ENCODE data around the gene UBE4B.
A peak's percentile ranks its signal among the peaks of the same experiment; 100 is the strongest.
"Not testable (repeated sequence)": the region's sequence is repeated elsewhere in the genome, so short reads cannot be mapped to it uniquely, and the experiment has no call there.

Gene UBE4B

GRCh38 chr1:10032590-10033358, at the start of gene UBE4B:
UBE4B (plus strand) TSS chr1:10032958; CDS start chr1:10033671, 713 bp downstream.
- peaks cover 34% of the 10 kb centered on the region for H3K4me1 Mint-ChIP-seq
- H3K9me3 Mint-ChIP-seq: no peaks in the 10 kb centered on the region
- no peaks in the 10 kb centered on the region for H3K27me3 Mint-ChIP-seq
- peak; percentile 100 for ATAC-seq
- peak within 1 kb of the TSS; percentile 97 for H3K27ac Mint-ChIP-seq
- H3K36me3 Mint-ChIP-seq: no peaks in the 10 kb centered on the region
- peak within 1 kb of the TSS; percentile 99 for H3K4me3 Mint-ChIP-seq

- H3K36me3 Mint-ChIP-seq: peaks cover 21% of the 10 kb centered on the region
- H3K27ac Mint-ChIP-seq: no peak overlapping the region
- no peaks in the 10 kb centered on the region for H3K27me3 Mint-ChIP-seq
- ATAC-seq: no peak
- H3K4me3 Mint-ChIP-seq: no peak overlapping the region
- H3K4me1 Mint-ChIP-seq: no peaks in the 10 kb centered on the region
- no peaks in the 10 kb centered on the region for H3K9me3 Mint-ChIP-seq
These were observed 48.5 kb upstream of the UBE4B start for GRCh38 chr1:9984253-9984652.

DNA sequence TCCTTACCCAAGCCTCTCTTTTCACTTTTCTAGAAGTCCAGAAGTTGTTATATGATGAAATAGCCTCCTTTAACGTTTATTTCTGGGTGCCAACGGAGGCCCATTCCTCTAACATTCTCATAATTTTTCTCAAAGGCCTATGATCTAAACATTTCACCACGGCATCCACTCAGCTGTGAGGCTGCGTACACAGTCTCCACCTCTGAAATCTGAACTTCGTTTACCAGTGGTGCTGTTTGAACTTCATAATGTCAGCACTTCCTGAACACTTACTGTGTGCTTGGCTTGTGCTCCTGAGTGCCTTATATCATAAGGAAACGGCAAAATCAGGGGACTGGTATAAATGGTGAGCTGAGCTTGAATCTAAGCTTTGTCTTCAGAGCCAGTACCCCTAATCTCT, 47.8 kb upstream of the UBE4B start:
- Mint-ChIP-seq H3K27ac (no peak overlapping the region), H3K36me3 (peaks cover 21% of the 10 kb centered on the region), H3K4me3 (no peak overlapping the region), H3K4me1 (no peaks in the 10 kb centered on the region), H3K27me3 (no peaks in the 10 kb centered on the region), H3K9me3 (no peaks in the 10 kb centered on the region)
- ATAC-seq: no peak

DNA sequence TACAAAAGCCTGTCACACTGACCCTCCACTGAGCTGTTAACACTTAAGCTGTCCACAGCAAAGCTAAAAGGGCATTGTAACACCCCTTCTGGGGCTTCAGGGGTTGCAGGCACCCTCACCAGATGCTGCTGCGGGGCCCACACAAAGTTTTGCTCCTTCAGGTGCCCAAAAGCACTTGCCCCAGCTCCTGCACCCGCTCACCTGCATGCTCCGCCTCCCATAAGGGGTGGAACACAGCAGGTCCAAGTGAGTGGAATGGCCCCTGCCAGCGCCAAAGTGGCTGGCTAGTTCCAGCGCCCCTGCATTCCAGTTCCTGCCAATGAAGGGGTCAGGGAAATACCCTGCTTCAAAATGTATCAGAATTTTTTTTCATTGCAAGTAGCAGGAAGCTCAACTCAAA, 43.0 kb upstream of the UBE4B start:
- ATAC-seq: no peak
- Mint-ChIP-seq H3K27ac (no peak overlapping the region), H3K27me3 (no peaks in the 10 kb centered on the region), H3K9me3 (no peaks in the 10 kb centered on the region), H3K4me1 (no peaks in the 10 kb centered on the region), H3K4me3 (no peak overlapping the region), H3K36me3 (peaks cover 4% of the 10 kb centered on the region)

- Mint-ChIP-seq H3K27ac (no peak overlapping the region), H3K27me3 (no peaks in the 10 kb centered on the region), H3K36me3 (no peaks in the 10 kb centered on the region), H3K9me3 (no peaks in the 10 kb centered on the region), H3K4me1 (no peaks in the 10 kb centered on the region), H3K4me3 (no peak overlapping the region)
- ATAC-seq: no peak
These were observed 41.8 kb upstream of the UBE4B start for GRCh38 chr1:9990944-9991343.

- H3K4me3 Mint-ChIP-seq: no peak overlapping the region
- no peaks in the 10 kb centered on the region for H3K4me1 Mint-ChIP-seq
- no peak overlapping the region for H3K27ac Mint-ChIP-seq
These were observed 39.8 kb upstream of the UBE4B start for GRCh38 chr1:9992910-9993309.

GRCh38 chr1:9993561-9994075, 39.1 kb upstream of the UBE4B start:
- no peak overlapping the region for H3K4me3 Mint-ChIP-seq
- no peaks in the 10 kb centered on the region for H3K9me3 Mint-ChIP-seq
- H3K27me3 Mint-ChIP-seq: peaks cover 22% of the 10 kb centered on the region
- no peaks in the 10 kb centered on the region for H3K36me3 Mint-ChIP-seq
- H3K4me1 Mint-ChIP-seq: no peaks in the 10 kb centered on the region
- ATAC-seq: no peak
- no peak overlapping the region for H3K27ac Mint-ChIP-seq

More at GRCh38 chr1:9992910-9993309, 39.8 kb upstream of the UBE4B start:
- H3K9me3 Mint-ChIP-seq: no peaks in the 10 kb centered on the region
- no peak for ATAC-seq
- H3K36me3 Mint-ChIP-seq: no peaks in the 10 kb centered on the region
- peaks cover 15% of the 10 kb centered on the region for H3K27me3 Mint-ChIP-seq

GRCh38 chr1:9996624-9997582, 35.9 kb upstream of the UBE4B start, which contains the start of gene RBP7:
RBP7 (plus strand) TSS chr1:9997228; CDS start chr1:9997259, 31 bp downstream.
- Mint-ChIP-seq H3K4me1 (no peaks in the 10 kb centered on the region), H3K4me3 (peak within 1 kb of the TSS; percentile 77), H3K36me3 (no peaks in the 10 kb centered on the region), H3K27ac (no peak within 1 kb of the TSS), H3K27me3 (peaks cover 28% of the 10 kb centered on the region), H3K9me3 (no peaks in the 10 kb centered on the region)
- ATAC-seq: peak; percentile 27

GRCh38 chr1:10001016-10001665, 31.6 kb upstream of the UBE4B start:
- no peak overlapping the region for H3K4me3 Mint-ChIP-seq
- H3K4me1 Mint-ChIP-seq: no peaks in the 10 kb centered on the region
- no peak for ATAC-seq
- no peaks in the 10 kb centered on the region for H3K9me3 Mint-ChIP-seq
- H3K36me3 Mint-ChIP-seq: no peaks in the 10 kb centered on the region
- H3K27me3 Mint-ChIP-seq: peaks cover 52% of the 10 kb centered on the region
- no peak overlapping the region for H3K27ac Mint-ChIP-seq

DNA sequence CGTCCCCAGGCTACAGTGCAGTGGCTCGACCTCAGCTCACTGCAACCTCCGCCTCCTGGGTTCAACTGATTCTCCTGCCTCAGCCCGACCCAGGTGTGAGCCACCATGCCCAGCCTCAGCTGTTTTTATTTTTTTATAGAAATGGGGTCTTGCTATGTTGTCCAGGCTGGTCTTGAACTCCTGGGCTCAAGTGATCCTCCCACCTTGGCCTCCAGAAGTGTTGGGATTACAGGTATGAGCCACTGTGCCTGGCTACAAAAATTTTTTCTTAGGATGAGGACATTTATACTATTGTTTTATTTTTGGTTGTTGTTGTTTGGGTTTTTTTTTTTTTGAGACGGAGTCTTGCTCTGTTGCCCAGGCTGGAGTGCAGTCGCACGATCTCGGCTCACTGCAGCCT, 27.5 kb upstream of the UBE4B start:
- H3K36me3 Mint-ChIP-seq, H3K27ac Mint-ChIP-seq: not testable (repeated sequence)

DNA sequence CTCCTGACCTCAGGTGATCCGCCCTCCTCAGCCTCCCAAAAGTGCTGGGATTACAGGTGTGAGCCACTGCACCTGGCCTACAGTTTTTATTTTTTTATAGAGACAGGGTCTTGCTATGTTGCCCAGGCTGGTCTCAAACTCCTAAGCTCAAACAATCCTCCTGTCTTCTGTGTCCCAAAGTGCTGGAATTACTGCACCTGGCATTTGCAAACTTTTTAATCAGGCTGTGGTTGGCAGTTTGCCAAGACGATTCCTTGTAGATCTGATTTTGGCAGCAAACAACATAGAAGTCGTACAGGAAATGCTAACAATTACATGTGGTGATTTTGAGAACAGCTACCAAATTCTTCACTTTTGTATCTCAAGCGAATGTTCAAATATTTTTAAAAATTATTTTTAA, 25.6 kb upstream of the UBE4B start:
- Mint-ChIP-seq H3K27me3 (peaks cover 25% of the 10 kb centered on the region), H3K9me3 (no peaks in the 10 kb centered on the region), H3K36me3 (no peaks in the 10 kb centered on the region), H3K4me1 (no peaks in the 10 kb centered on the region), H3K4me3 (no peak overlapping the region), H3K27ac (no peak overlapping the region)
- no peak for ATAC-seq

More for the DNA sequence above, 27.5 kb upstream of the UBE4B start:
- peaks cover 25% of the 10 kb centered on the region for H3K27me3 Mint-ChIP-seq
- H3K9me3 Mint-ChIP-seq, H3K4me3 Mint-ChIP-seq, ATAC-seq, H3K4me1 Mint-ChIP-seq: not testable (repeated sequence)

- no peak overlapping the region for H3K4me3 Mint-ChIP-seq
- ATAC-seq: no peak
- H3K36me3 Mint-ChIP-seq: no peaks in the 10 kb centered on the region
- H3K9me3 Mint-ChIP-seq: no peaks in the 10 kb centered on the region
- peaks cover 6% of the 10 kb centered on the region for H3K4me1 Mint-ChIP-seq
- H3K27me3 Mint-ChIP-seq: no peaks in the 10 kb centered on the region
- H3K27ac Mint-ChIP-seq: no peak overlapping the region
These were observed 18.7 kb upstream of the UBE4B start for GRCh38 chr1:10014016-10014415.

- H3K9me3 Mint-ChIP-seq: no peaks in the 10 kb centered on the region
- ATAC-seq: no peak
- no peaks in the 10 kb centered on the region for H3K27me3 Mint-ChIP-seq
- H3K27ac Mint-ChIP-seq: peak overlapping the region; percentile 54
- no peaks in the 10 kb centered on the region for H3K36me3 Mint-ChIP-seq
- peaks cover 7% of the 10 kb centered on the region for H3K4me1 Mint-ChIP-seq
- no peak overlapping the region for H3K4me3 Mint-ChIP-seq
These were observed 13.2 kb upstream of the UBE4B start for GRCh38 chr1:10019561-10019960.

DNA sequence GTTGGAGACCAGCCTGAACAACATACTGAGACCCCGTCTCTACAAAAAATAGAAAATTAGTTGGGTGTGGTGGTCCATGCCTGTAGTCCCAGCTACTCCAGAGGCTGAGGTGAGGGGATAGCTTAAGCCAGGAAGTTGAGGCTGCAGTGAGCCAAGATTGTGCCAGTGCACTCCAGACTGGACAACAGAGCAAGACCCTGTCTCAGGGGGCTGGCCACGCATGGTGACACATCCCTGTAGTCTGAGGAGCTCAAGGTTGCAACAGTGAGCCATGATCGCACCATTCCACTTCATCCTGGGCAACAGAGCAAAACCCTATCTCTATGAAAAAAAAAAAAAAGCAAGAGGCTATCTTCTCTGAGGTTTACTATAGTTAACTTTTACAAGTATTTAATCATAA, 12.7 kb upstream of the UBE4B start:
- H3K27me3 Mint-ChIP-seq: no peaks in the 10 kb centered on the region
- no peak for ATAC-seq
- H3K36me3 Mint-ChIP-seq: no peaks in the 10 kb centered on the region
- H3K4me1 Mint-ChIP-seq: peaks cover 7% of the 10 kb centered on the region
- no peak overlapping the region for H3K4me3 Mint-ChIP-seq
- no peak overlapping the region for H3K27ac Mint-ChIP-seq
- H3K9me3 Mint-ChIP-seq: no peaks in the 10 kb centered on the region

DNA sequence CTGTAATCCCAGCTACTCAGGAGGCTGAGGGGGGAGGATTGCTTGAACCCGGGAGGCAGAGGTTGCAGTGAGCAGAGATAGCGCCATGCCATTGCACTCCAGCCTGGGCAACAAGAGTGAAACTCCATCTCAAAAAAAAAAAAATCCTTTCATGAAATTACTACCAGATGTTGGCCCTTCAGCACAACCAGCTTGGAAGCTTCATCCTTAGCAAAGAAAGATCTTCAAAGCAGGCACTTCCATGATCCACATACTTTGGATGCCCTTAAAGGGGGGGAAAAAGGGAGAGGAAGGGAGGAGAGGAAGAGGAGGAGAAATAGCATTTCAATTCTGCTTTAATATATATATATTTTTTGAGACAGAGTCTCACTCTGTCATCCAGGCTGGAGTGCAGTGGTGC, 12.1 kb upstream of the UBE4B start:
- not testable (repeated sequence) for H3K36me3 Mint-ChIP-seq, ATAC-seq, H3K27ac Mint-ChIP-seq, H3K27me3 Mint-ChIP-seq, H3K4me3 Mint-ChIP-seq, H3K9me3 Mint-ChIP-seq, H3K4me1 Mint-ChIP-seq
